ENCODE measurements around the gene HTT.
A peak's percentile ranks its signal among the peaks of the same experiment; 100 is the strongest.
"Not testable (repeated sequence)": the region's sequence is repeated elsewhere in the genome, so short reads cannot be mapped to it uniquely, and the experiment has no call there.

Gene HTT

GRCh38 chr4:3046623-3047022, 27.9 kb upstream of the HTT start:
- no peak for DNase-seq

- DNase-seq: peak; percentile 65
Measured at GRCh38 chr4:3047464-3048286, 26.8 kb upstream of the HTT start.

DNA sequence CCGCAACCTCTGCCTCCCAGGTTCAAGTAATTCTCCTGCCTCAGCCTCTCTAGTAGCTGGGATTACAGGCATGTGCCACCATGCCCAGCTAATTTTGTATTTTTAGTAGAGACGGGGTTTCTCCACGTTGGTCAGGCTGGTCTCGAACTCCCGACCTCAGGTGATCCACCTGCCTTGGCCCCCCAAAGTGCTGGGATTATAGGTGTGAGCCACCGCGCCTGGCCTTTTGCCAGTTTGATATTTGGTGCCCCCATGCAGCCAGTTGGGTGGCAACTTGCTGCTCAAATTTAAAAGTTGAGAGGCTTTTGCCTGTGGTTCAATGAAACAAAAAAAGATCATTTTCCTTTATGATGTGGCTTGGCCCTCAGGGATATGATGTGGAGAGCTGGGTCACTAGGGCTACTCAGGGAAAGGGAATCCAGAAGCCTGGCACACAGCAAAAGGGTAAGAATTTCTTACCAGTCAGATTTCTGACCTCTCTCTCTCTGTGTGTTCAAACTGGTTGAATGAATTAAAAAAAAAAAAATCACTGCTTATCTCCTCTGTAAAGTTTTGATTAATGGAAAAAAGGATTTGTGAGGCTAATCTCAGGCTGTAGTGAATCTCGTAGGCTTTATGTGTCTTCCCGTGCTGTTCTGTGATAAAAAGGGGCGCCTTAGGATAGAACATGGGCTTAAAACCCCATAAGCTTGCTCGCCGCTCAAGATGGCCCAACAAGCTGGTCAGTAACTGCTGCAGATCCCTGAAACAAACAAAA, 23.2 kb upstream of the HTT start:
- DNase-seq: not testable (repeated sequence)

GRCh38 chr4:3054169-3054759, 20.2 kb upstream of the HTT start:
- DNase-seq: no peak

- no peak for DNase-seq
Measured at GRCh38 chr4:3059943-3060342, 14.5 kb upstream of the HTT start.

DNA sequence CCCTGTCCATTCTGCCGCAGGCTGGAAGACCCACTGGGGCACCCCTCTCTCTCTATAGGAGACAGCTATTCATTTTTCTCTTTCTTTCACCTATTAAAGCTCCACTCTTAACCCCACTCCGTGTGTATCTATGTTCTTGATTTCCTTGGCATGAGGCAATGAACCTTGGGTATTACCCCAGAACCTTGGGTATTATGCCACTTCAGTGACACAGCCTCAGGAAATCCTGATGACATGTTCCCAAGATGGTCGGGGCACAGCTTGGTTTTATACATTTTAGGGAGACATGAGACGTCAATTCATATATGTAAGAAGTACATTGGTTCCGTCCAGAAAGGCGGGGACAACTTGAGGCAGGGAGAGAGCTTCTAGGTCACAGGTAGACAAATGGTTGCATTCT, 13.5 kb upstream of the HTT start:
- no peak for DNase-seq

GRCh38 chr4:3062471-3062870, 12.0 kb upstream of the HTT start:
- no peak for DNase-seq

- DNase-seq: no peak
Measured at GRCh38 chr4:3065551-3065950, 8.9 kb upstream of the HTT start.

- no peak for DNase-seq
Measured at GRCh38 chr4:3066836-3067400, 7.6 kb upstream of the HTT start.

DNA sequence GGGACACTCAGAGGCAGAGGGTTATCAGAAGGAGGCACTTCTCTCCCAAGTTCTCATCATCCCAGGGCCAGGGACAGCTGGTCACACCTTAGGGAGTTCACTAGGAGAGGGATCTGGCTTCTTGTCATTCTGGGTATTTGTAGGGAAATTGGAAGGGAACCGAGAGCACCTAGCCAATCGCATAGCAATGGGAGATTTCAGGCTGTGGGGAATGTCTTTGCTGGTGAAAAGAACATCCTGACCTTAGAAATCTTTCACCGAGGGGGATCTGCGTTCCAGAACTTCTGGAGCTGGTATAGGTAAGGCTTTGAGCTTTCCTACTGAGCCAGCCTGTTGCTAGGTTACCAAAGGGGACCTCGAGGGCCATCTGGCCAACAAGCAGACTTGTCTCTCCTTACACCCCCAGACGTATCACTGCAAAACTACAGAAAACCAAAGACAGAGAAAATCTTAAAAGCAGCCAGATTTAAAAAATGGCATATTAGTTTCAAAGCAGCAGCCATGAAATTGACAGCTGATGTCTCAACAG, 6.9 kb upstream of the HTT start:
- no peak for DNase-seq

GRCh38 chr4:3069661-3070199, 4.8 kb upstream of the HTT start:
- DNase-seq: no peak

DNA sequence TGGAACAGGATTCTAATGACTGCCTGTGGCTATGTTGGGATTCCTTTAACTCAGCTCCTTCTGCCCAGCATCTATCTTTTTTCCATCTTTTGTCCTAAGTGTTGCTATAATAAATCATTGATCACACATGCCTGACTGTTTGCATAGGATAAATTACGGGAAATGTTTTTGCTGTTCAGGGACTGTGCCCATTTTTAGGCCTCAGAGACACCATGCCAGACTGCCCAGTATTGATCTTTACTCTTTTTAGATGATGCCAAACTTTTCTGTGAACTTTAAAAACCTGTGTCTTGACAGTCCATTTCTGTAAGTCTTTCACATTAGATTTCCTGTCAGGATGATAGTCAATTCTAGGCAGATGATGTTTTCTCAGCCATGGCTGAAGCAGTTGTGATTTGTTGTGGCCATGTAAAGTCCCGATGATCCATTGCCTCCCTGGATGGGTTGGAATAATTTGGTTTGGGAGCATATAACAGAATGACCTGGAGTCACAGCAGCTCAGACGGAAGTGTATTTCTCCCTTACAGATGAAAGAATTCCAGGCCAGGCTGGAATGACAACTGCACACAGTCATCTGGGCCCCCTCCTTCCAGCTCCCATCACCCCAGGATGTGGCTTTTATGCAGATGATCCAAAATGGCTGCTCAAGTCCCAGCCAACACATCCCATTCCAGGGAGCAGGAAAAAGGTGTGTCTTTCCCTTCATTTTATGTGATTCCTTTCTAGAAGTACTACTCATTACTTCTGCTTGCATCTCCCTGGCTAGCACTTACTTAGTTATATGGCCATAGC, 3.6 kb upstream of the HTT start:
- DNase-seq: no peak

- DNase-seq: no peak
Measured at GRCh38 chr4:3071811-3072210, 2.7 kb upstream of the HTT start.

DNA sequence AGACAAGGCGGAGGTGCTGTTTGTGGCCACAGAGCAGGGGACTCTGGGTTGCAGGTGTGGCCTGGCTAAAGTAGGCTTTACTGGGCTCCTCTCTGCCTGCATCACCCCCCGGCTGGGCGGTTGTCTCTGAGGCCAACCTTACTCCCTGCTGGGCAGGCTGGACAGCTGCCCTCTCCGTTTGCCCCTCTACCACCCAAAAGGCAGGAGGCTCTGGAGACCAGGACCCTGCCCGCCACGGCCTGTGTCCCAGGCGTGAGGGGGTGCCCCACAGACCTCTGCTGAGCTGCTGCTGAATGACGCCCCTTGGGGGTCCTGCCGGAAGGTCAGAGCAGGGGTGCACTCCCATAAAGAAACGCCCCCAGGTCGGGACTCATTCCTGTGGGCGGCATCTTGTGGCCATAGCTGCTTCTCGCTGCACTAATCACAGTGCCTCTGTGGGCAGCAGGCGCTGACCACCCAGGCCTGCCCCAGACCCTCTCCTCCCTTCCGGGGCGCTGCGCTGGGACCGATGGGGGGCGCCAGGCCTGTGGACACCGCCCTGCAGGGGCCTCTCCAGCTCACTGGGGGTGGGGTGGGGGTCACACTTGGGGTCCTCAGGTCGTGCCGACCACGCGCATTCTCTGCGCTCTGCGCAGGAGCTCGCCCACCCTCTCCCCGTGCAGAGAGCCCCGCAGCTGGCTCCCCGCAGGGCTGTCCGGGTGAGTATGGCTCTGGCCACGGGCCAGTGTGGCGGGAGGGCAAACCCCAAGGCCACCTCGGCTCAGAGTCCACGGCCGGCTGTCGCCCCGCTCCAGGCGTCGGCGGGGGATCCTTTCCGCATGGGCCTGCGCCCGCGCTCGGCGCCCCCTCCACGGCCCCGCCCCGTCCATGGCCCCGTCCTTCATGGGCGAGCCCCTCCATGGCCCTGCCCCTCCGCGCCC, 1.1 kb upstream of the HTT start:
- no peak for DNase-seq

DNA sequence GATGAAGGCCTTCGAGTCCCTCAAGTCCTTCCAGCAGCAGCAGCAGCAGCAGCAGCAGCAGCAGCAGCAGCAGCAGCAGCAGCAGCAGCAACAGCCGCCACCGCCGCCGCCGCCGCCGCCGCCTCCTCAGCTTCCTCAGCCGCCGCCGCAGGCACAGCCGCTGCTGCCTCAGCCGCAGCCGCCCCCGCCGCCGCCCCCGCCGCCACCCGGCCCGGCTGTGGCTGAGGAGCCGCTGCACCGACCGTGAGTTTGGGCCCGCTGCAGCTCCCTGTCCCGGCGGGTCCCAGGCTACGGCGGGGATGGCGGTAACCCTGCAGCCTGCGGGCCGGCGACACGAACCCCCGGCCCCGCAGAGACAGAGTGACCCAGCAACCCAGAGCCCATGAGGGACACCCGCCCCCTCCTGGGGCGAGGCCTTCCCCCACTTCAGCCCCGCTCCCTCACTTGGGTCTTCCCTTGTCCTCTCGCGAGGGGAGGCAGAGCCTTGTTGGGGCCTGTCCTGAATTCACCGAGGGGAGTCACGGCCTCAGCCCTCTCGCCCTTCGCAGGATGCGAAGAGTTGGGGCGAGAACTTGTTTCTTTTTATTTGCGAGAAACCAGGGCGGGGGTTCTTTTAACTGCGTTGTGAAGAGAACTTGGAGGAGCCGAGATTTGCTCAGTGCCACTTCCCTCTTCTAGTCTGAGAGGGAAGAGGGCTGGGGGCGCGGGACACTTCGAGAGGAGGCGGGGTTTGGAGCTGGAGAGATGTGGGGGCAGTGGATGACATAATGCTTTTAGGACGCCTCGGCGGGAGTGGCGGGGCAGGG, 568 bp downstream of the HTT start:
- DNase-seq: peak; percentile 44

DNA sequence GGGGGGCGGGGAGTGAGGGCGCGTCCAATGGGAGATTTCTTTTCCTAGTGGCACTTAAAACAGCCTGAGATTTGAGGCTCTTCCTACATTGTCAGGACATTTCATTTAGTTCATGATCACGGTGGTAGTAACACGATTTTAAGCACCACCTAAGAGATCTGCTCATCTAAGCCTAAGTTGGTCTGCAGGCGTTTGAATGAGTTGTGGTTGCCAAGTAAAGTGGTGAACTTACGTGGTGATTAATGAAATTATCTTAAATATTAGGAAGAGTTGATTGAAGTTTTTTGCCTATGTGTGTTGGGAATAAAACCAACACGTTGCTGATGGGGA, 1.1 kb downstream of the HTT start:
- DNase-seq: no peak

GRCh38 chr4:3077796-3078195, 3.3 kb downstream of the HTT start:
- DNase-seq: peak; percentile 17

GRCh38 chr4:3079694-3080123, 5.2 kb downstream of the HTT start:
- no peak for DNase-seq

GRCh38 chr4:3082925-3083515, 8.5 kb downstream of the HTT start:
- no peak for DNase-seq

- DNase-seq: no peak
Measured at GRCh38 chr4:3083732-3084131, 9.3 kb downstream of the HTT start.

Measured in activated naive CD4-positive, alpha-beta T cell treated with anti-CD3 and anti-CD28 coated beads, Interleukin-2, amount 50 U/mL, for 16 hours (primary cell).